Measurements from ENCODE around the gene CRB1.

Gene CRB1

GRCh38 chr1:197333041-197333440 is 65.0 kb downstream of the CRB1 start:
- TF ChIP-seq JUND (IDR thresholded peaks at IDR 0.05; ENCODE audit: low read depth) = no peak
- in situ Hi-C loops (cut with HindIII; ENCODE audit: low pct_unique_long_range_greater_than_20kb, low sequenced_read_pairs) = no loop called here
- DNase-seq (ENCODE audit: low read depth in 1 of 2, low spot score in 1 of 2) = no peak

- TF ChIP-seq JUND (IDR thresholded peaks at IDR 0.05; ENCODE audit: low read depth) = no peak
- in situ Hi-C loops (cut with HindIII; ENCODE audit: low pct_unique_long_range_greater_than_20kb, low sequenced_read_pairs) = no loop called here
- DNase-seq (ENCODE audit: low read depth in 1 of 2, low spot score in 1 of 2) = no peak
Observed at GRCh38 chr1:197336571-197336970, 68.5 kb downstream of the CRB1 start.

GRCh38 chr1:197339106-197340060 is 71.3 kb downstream of the CRB1 start:
- in situ Hi-C loops (cut with HindIII; ENCODE audit: low pct_unique_long_range_greater_than_20kb, low sequenced_read_pairs) = no loop called here
- DNase-seq (ENCODE audit: low read depth in 1 of 2, low spot score in 1 of 2) = no peak
- no peak for TF ChIP-seq JUND (IDR thresholded peaks at IDR 0.05; ENCODE audit: low read depth)

- no peak for TF ChIP-seq JUND (IDR thresholded peaks at IDR 0.05; ENCODE audit: low read depth)
- in situ Hi-C loops (cut with HindIII; ENCODE audit: low pct_unique_long_range_greater_than_20kb, low sequenced_read_pairs) = no loop called here
- DNase-seq (ENCODE audit: low read depth in 1 of 2, low spot score in 1 of 2) = no peak
Observed at GRCh38 chr1:197341626-197342025, 73.6 kb downstream of the CRB1 start.

GRCh38 chr1:197342044-197342565 is 74.1 kb downstream of the CRB1 start:
- peak in 1 of 2 experiments; percentile 56 for DNase-seq (ENCODE audit: low read depth in 1 of 2, low spot score in 1 of 2)
- in situ Hi-C loops (cut with HindIII; ENCODE audit: low pct_unique_long_range_greater_than_20kb, low sequenced_read_pairs) = no loop called here
- no peak for TF ChIP-seq JUND (IDR thresholded peaks at IDR 0.05; ENCODE audit: low read depth)

GRCh38 chr1:197342669-197343068 is 74.6 kb downstream of the CRB1 start:
- in situ Hi-C loops (cut with HindIII; ENCODE audit: low pct_unique_long_range_greater_than_20kb, low sequenced_read_pairs) = no loop called here
- no peak for TF ChIP-seq JUND (IDR thresholded peaks at IDR 0.05; ENCODE audit: low read depth)
- no peak for DNase-seq (ENCODE audit: low read depth in 1 of 2, low spot score in 1 of 2)

GRCh38 chr1:197343663-197344273 is 75.7 kb downstream of the CRB1 start:
- in situ Hi-C loops (cut with HindIII; ENCODE audit: low pct_unique_long_range_greater_than_20kb, low sequenced_read_pairs) = no loop called here
- no peak for DNase-seq (ENCODE audit: low read depth in 1 of 2, low spot score in 1 of 2)
- TF ChIP-seq JUND (IDR thresholded peaks at IDR 0.05; ENCODE audit: low read depth) = no peak

- no peak for DNase-seq (ENCODE audit: low read depth in 1 of 2, low spot score in 1 of 2)
- in situ Hi-C loops (cut with HindIII; ENCODE audit: low pct_unique_long_range_greater_than_20kb, low sequenced_read_pairs) = no loop called here
- TF ChIP-seq JUND (IDR thresholded peaks at IDR 0.05; ENCODE audit: low read depth) = no peak
Observed at GRCh38 chr1:197351821-197352440, 83.9 kb downstream of the CRB1 start.

GRCh38 chr1:197355248-197355995 is 87.4 kb downstream of the CRB1 start:
- no peak for TF ChIP-seq JUND (IDR thresholded peaks at IDR 0.05; ENCODE audit: low read depth)
- no peak for DNase-seq (ENCODE audit: low read depth in 1 of 2, low spot score in 1 of 2)
- in situ Hi-C loops (cut with HindIII; ENCODE audit: low pct_unique_long_range_greater_than_20kb, low sequenced_read_pairs) = no loop called here

- in situ Hi-C loops (cut with HindIII; ENCODE audit: low pct_unique_long_range_greater_than_20kb, low sequenced_read_pairs) = no loop called here
- DNase-seq (ENCODE audit: low read depth in 1 of 2, low spot score in 1 of 2) = peak; percentile 47 to 84
- no peak for TF ChIP-seq JUND (IDR thresholded peaks at IDR 0.05; ENCODE audit: low read depth)
Observed at GRCh38 chr1:197356723-197357533, 88.9 kb downstream of the CRB1 start.

GRCh38 chr1:197358959-197359358 is 90.9 kb downstream of the CRB1 start:
- in situ Hi-C loops (cut with HindIII; ENCODE audit: low pct_unique_long_range_greater_than_20kb, low sequenced_read_pairs) = no loop called here
- no peak for TF ChIP-seq JUND (IDR thresholded peaks at IDR 0.05; ENCODE audit: low read depth)
- DNase-seq (ENCODE audit: low read depth in 1 of 2, low spot score in 1 of 2) = no peak
